GM21619 (cell line): ENCODE measurements around the gene POR.
"Not testable (repeated sequence)": the region's sequence is repeated elsewhere in the genome, so short reads cannot be mapped to it uniquely, and the experiment has no call there.

Experiments used
- ATAC-seq: cut with Tn5 transposase; IDR thresholded peaks from one replicate; pipeline ENCODE4 v1.9.1; 2021; ENCODE audit not compliant: unreplicated experiment

Gene POR

GRCh38 chr7:76016191-76016947 lies 101.4 kb downstream of the POR start:
- no peak for ATAC-seq

- not testable (repeated sequence) for ATAC-seq
Measured at GRCh38 chr7:76018520-76018919, 103.6 kb downstream of the POR start.

- ATAC-seq: no peak
Measured at GRCh38 chr7:76020031-76020714, 105.2 kb downstream of the POR start.

GRCh38 chr7:76022026-76022780 lies 107.2 kb downstream of the POR start:
- no peak for ATAC-seq

- ATAC-seq: no peak
Measured at GRCh38 chr7:76023002-76023401, 108.0 kb downstream of the POR start.

GRCh38 chr7:76029682-76030081 lies 114.7 kb downstream of the POR start:
- not testable (repeated sequence) for ATAC-seq

GRCh38 chr7:76031964-76032363 lies 117.0 kb downstream of the POR start:
- ATAC-seq: no peak
